HEK293 (cell line): ENCODE results near the gene SPTA1.

Source experiments
- KLF1 ChIP-seq: fragments of 450-650 bp; formaldehyde crosslinking; IDR thresholded peaks from 2 replicates; pipeline ENCODE4 v1.5.1; 2016; ENCODE audit warnings: missing biosample characterization, missing genetic modification characterization
- ZNF10 ChIP-seq: fragments of 450-650 bp; formaldehyde crosslinking; IDR thresholded peaks from 2 replicates; pipeline ENCODE4 v1.5.1; 2017; ENCODE audit warnings: missing biosample characterization, missing genetic modification characterization
- ZNF114 ChIP-seq: fragments of 450-650 bp; formaldehyde crosslinking; IDR thresholded peaks from 2 replicates; pipeline ENCODE4 v1.5.0; 2017; ENCODE audit warnings: missing biosample characterization, missing genetic modification characterization
- ZNF169 ChIP-seq: fragments of 450-650 bp; formaldehyde crosslinking; IDR thresholded peaks from 2 replicates; pipeline ENCODE4 v1.5.1; 2016; ENCODE audit warnings: missing biosample characterization, missing genetic modification characterization
- ZNF274 ChIP-seq, 2 experiments: fragments of 200-500 bp in 1 of 2; fragments of 450-650 bp in 1 of 2; sonication (Bioruptor generic) in 1 of 2; formaldehyde crosslinking in 1 of 2; IDR thresholded peaks; 2 replicates each; pipeline versions ENCODE4 v1.5.1 to v1.6.1; 2014 to 2016; ENCODE audit warnings: borderline replicate concordance in 1 of 2, inconsistent platforms in 1 of 2, low read length in 1 of 2, missing biosample characterization in 1 of 2, missing genetic modification characterization in 1 of 2
- ZNF561 ChIP-seq: fragments of 450-650 bp; IDR thresholded peaks from 2 replicates; pipeline ENCODE4 v1.5.1; 2018; ENCODE audit warnings: missing biosample characterization, missing genetic modification characterization, borderline replicate concordance
- ZNF747 ChIP-seq: fragments of 450-650 bp; formaldehyde crosslinking; IDR thresholded peaks from 2 replicates; pipeline ENCODE4 v1.5.1; 2016; ENCODE audit warnings: missing biosample characterization, missing genetic modification characterization
- ZNF837 ChIP-seq: fragments of 450-650 bp; formaldehyde crosslinking; IDR thresholded peaks from 2 replicates; pipeline ENCODE4 v1.5.1; 2016; ENCODE audit warnings: missing biosample characterization, missing genetic modification characterization
- TF ChIP-seq, protein P1 (sequence below): fragments of 450-650 bp; formaldehyde crosslinking; IDR thresholded peaks from 2 replicates; pipeline ENCODE4 v1.5.1; 2016; ENCODE audit warnings: missing biosample characterization, missing genetic modification characterization
- TF ChIP-seq, protein P2 (sequence below): fragments of 450-650 bp; formaldehyde crosslinking; IDR thresholded peaks from 2 replicates; pipeline ENCODE4 v1.5.1; 2016; ENCODE audit warnings: missing biosample characterization, missing genetic modification characterization
- TF ChIP-seq, protein P3 (sequence below): fragments of 450-650 bp; formaldehyde crosslinking; IDR thresholded peaks from 2 replicates; pipeline ENCODE4 v1.5.1; 2016; ENCODE audit warnings: missing biosample characterization, missing genetic modification characterization

DNA sequence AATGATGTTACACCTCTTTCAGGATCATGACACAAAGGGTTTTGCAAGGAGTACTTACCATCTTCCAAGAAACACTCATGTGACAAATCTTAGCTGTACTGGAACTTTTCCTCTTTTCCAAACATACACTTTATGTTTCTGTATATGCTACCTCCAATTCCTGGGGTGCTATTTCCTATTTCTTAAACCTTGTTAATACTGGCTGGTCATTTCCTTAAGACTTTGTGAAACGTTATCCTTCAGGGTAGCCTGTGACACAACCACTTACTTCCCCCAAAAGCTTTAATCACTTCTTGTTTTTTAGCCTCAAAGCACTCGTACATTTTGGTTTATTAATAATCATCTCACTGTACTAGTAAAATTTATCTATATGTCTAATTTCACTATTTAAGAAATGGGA, 42.1 kb downstream of the SPTA1 start:
- TF ChIP-seq ZNF114 (tag by site-specific recombination): no peak
- TF ChIP-seq ZNF837 (tag by site-specific recombination): no peak
- no peak for TF ChIP-seq ZNF169
- TF ChIP-seq, protein P1, sequence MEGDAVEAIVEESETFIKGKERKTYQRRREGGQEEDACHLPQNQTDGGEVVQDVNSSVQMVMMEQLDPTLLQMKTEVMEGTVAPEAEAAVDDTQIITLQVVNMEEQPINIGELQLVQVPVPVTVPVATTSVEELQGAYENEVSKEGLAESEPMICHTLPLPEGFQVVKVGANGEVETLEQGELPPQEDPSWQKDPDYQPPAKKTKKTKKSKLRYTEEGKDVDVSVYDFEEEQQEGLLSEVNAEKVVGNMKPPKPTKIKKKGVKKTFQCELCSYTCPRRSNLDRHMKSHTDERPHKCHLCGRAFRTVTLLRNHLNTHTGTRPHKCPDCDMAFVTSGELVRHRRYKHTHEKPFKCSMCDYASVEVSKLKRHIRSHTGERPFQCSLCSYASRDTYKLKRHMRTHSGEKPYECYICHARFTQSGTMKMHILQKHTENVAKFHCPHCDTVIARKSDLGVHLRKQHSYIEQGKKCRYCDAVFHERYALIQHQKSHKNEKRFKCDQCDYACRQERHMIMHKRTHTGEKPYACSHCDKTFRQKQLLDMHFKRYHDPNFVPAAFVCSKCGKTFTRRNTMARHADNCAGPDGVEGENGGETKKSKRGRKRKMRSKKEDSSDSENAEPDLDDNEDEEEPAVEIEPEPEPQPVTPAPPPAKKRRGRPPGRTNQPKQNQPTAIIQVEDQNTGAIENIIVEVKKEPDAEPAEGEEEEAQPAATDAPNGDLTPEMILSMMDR: no peak
- TF ChIP-seq, protein P2, sequence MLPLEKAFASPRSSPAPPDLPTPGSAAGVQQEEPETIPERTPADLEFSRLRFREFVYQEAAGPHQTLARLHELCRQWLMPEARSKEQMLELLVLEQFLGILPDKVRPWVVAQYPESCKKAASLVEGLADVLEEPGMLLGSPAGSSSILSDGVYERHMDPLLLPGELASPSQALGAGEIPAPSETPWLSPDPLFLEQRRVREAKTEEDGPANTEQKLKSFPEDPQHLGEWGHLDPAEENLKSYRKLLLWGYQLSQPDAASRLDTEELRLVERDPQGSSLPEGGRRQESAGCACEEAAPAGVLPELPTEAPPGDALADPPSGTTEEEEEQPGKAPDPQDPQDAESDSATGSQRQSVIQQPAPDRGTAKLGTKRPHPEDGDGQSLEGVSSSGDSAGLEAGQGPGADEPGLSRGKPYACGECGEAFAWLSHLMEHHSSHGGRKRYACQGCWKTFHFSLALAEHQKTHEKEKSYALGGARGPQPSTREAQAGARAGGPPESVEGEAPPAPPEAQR: no peak
- TF ChIP-seq ZNF561 (tag by site-specific recombination): no peak
- no peak for TF ChIP-seq ZNF10 (tag by site-specific recombination)
- no peak for TF ChIP-seq ZNF747
- no peak for TF ChIP-seq KLF1 (tag by site-specific recombination)
- TF ChIP-seq, protein P3, sequence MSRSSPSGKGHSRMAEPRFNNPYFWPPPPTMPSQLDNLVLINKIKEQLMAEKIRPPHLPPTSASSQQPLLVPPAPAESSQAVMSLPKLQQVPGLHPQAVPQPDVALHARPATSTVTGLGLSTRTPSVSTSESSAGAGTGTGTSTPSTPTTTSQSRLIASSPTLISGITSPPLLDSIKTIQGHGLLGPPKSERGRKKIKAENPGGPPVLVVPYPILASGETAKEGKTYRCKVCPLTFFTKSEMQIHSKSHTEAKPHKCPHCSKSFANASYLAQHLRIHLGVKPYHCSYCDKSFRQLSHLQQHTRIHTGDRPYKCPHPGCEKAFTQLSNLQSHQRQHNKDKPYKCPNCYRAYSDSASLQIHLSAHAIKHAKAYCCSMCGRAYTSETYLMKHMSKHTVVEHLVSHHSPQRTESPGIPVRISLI (tag by site-specific recombination): no peak
- TF ChIP-seq ZNF274 (IDR thresholded peaks at IDR 0.05; ENCODE audit: low read length): no peak
- TF ChIP-seq ZNF274 (tag by site-specific recombination; IDR thresholded peaks at IDR 0.05; ENCODE audit: borderline replicate concordance): no peak
